Rectal smooth muscle tissue (tissue), 1 donor: ENCODE results near the gene HIVEP2.

ENCODE experiments used
- H3K27ac ChIP-seq: one replicate; pipeline ENCODE4 v1.7.0; 2013; ENCODE audit warnings: low read depth, low read length, inconsistent platforms
- H3K27me3 ChIP-seq: one replicate; pipeline ENCODE4 v1.7.0; 2013; ENCODE audit warnings: low read length; ENCODE audit not compliant: control insufficient read depth, insufficient read depth
- H3K36me3 ChIP-seq: one replicate; pipeline ENCODE4 v1.7.0; 2013; ENCODE audit warnings: low read length; ENCODE audit not compliant: control insufficient read depth, insufficient read depth
- H3K4me1 ChIP-seq: one replicate; pipeline ENCODE4 v1.7.0; 2013; ENCODE audit warnings: low read length; ENCODE audit not compliant: control insufficient read depth, insufficient read depth
- H3K4me3 ChIP-seq: one replicate; pipeline ENCODE4 v1.7.0; 2013; ENCODE audit warnings: low read length
- H3K9ac ChIP-seq: one replicate; pipeline ENCODE4 v1.7.0; 2013; ENCODE audit warnings: low read length

Gene HIVEP2

GRCh38 chr6:142912125-142912524 is 32.9 kb downstream of the HIVEP2 start:
- no peaks in the 10 kb centered on the region for H3K4me1 ChIP-seq

GRCh38 chr6:142911430-142911829 is 33.5 kb downstream of the HIVEP2 start:
- Histone ChIP-seq H3K36me3 (no peaks in the 10 kb centered on the region), H3K9ac (no peak overlapping the region), H3K27me3 (no peaks in the 10 kb centered on the region), H3K4me1 (no peaks in the 10 kb centered on the region), H3K27ac (no peak overlapping the region), H3K4me3 (no peak overlapping the region)

More at GRCh38 chr6:142912125-142912524, 32.9 kb downstream of the HIVEP2 start:
- H3K36me3 ChIP-seq: no peaks in the 10 kb centered on the region
- no peaks in the 10 kb centered on the region for H3K27me3 ChIP-seq
- no peak overlapping the region for H3K4me3 ChIP-seq
- H3K9ac ChIP-seq: no peak overlapping the region
- no peak overlapping the region for H3K27ac ChIP-seq

DNA sequence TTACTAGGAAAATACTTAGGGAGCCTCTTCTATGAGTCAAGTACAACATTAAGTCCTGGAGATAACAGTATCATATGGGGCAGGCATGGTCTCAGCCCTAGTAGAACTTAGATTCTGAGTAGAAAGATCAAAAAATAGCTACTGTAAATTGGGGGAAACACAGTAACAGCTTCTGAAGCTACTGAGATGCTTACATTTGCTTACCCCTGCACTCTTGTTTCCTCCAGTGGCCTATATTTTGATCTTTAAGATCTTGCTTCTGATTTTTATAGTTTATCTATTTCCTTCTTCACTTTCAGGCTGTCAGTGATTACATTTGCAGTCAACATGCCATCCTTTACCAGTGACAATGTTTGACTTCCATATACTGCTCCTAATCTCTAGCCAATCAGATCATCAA is 35.3 kb downstream of the HIVEP2 start:
- Histone ChIP-seq H3K27ac (no peak overlapping the region), H3K4me1 (no peaks in the 10 kb centered on the region), H3K27me3 (no peaks in the 10 kb centered on the region), H3K9ac (no peak overlapping the region), H3K4me3 (no peak overlapping the region), H3K36me3 (no peaks in the 10 kb centered on the region)

DNA sequence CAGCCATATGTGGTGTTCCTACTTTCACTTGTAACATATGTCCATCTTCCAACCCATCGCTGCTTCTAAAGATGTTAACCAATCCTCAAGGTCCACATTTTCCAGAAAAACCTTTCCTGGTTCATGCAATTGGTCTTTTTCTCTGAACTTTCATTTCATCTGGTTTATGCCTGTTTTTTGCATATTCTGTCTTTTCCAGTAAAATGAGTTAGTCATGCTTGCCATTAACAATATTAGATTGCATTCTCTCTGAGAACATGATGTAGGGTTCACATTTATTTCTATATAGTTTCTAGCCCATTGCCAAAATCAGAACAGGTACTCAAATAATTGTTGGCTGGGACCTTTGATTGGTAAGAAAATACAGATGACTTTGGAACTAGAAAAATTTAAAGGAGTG is 36.7 kb downstream of the HIVEP2 start:
- Histone ChIP-seq H3K4me1 (no peaks in the 10 kb centered on the region), H3K27me3 (no peaks in the 10 kb centered on the region), H3K4me3 (no peak overlapping the region), H3K36me3 (no peaks in the 10 kb centered on the region), H3K9ac (no peak overlapping the region), H3K27ac (no peak overlapping the region)

DNA sequence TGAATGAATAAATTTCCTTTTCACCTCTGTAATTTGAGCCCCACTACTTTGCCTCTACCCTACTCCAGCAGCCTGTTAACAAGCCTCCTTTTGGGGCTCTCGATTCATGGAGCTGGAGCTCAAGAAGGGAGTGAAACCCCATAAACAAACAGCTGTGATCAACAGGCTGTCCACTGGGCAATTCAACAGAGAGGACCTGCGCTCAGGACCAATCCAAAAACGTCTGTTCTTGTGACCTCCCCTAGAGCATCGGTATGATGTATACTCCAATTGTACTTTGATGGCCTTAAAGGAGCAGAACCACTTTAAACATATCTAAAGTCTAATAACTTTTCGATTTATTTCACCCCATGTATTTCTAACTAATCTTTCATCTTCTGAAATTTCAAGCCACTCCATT is 37.4 kb downstream of the HIVEP2 start:
- Histone ChIP-seq H3K36me3 (no peaks in the 10 kb centered on the region), H3K9ac (no peak overlapping the region), H3K4me1 (peaks cover 2% of the 10 kb centered on the region), H3K27me3 (no peaks in the 10 kb centered on the region), H3K4me3 (no peak overlapping the region), H3K27ac (no peak overlapping the region)

DNA sequence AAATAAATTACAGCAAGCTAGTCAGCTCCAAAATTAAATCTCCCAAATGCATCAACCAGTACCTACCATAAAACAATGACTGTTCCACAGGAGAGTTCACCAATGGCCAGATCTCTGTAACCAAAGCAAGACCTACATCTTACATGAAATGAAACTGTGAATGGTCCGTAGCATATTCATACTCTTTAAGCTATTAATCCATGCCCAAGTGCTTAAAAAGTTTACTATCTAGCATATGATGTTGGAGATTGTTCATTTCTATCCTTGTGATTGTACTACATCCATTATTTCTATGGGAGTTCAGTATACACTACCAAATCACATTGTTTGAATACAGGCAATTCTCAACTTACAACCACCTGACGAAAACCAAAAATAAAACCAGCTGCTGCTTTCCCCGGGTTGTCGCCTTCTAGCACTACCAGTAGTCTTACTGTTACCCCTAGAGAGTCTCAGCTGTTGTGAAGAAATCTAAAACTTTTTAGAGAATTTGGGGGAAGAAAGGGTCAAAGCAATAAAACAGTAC is 38.0 kb downstream of the HIVEP2 start:
- Histone ChIP-seq H3K9ac (no peak overlapping the region), H3K4me3 (no peak overlapping the region), H3K27ac (no peak overlapping the region), H3K4me1 (peaks cover 2% of the 10 kb centered on the region), H3K36me3 (no peaks in the 10 kb centered on the region), H3K27me3 (no peaks in the 10 kb centered on the region)

GRCh38 chr6:142903812-142904211 is 41.2 kb downstream of the HIVEP2 start:
- Histone ChIP-seq H3K4me3 (no peak overlapping the region), H3K4me1 (peaks cover 6% of the 10 kb centered on the region), H3K36me3 (no peaks in the 10 kb centered on the region), H3K9ac (no peak overlapping the region), H3K27ac (no peak overlapping the region), H3K27me3 (no peaks in the 10 kb centered on the region)

GRCh38 chr6:142902636-142903053 is 42.3 kb downstream of the HIVEP2 start:
- Histone ChIP-seq H3K27me3 (no peaks in the 10 kb centered on the region), H3K36me3 (no peaks in the 10 kb centered on the region), H3K27ac (no peak overlapping the region), H3K9ac (no peak overlapping the region), H3K4me3 (no peak overlapping the region), H3K4me1 (peaks cover 6% of the 10 kb centered on the region)

GRCh38 chr6:142901611-142902010 is 43.4 kb downstream of the HIVEP2 start:
- Histone ChIP-seq H3K27me3 (no peaks in the 10 kb centered on the region), H3K36me3 (no peaks in the 10 kb centered on the region), H3K9ac (no peak overlapping the region), H3K4me3 (no peak overlapping the region), H3K27ac (no peak overlapping the region), H3K4me1 (peaks cover 6% of the 10 kb centered on the region)

DNA sequence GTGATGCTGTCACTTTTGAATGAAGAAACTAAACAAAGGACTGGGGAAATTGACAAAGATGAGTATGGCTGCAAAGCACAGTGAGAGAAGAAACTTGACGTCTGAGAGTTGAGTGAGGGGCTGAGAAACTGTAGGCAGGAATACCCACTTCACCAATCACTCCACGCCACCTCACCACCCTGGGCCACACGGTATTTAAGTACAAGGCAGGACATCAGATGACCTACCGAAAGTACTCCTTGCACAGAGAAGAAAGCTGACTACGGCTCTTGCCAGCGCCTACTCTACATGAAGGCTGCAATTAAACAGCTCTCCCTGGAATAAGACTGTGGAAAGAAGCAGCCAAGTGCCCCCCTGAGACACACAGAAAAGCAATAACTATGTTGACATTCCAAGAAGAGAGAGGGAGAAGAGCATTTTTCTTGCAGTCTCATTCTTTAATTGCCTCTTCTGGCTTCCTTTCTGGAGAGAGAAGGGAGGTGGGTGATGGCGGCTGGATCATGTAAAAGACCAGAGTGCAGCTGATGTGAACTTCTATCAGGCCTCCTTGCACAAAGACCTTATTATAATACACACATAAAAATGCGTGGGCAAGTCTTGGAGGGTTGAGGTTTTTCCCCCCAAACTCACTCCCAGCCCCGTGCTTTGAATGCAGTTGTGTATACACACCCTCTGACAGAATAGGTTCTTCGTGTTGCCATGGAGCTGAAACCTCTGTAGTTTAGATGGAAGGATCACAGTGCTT is 44.6 kb downstream of the HIVEP2 start:
- H3K27me3 ChIP-seq: no peaks in the 10 kb centered on the region
- peaks cover 6% of the 10 kb centered on the region for H3K4me1 ChIP-seq
- H3K9ac ChIP-seq: no peak overlapping the region

GRCh38 chr6:142898927-142899895 is 45.8 kb downstream of the HIVEP2 start:
- Histone ChIP-seq H3K27me3 (no peaks in the 10 kb centered on the region), H3K36me3 (no peaks in the 10 kb centered on the region), H3K4me3 (no peak overlapping the region), H3K9ac (no peak overlapping the region), H3K27ac (no peak overlapping the region), H3K4me1 (peaks cover 6% of the 10 kb centered on the region)

More for the DNA sequence above, 44.6 kb downstream of the HIVEP2 start:
- Histone ChIP-seq H3K4me3 (peak overlapping the region; percentile 7), H3K27ac (peak overlapping the region; percentile 57), H3K36me3 (no peaks in the 10 kb centered on the region)

DNA sequence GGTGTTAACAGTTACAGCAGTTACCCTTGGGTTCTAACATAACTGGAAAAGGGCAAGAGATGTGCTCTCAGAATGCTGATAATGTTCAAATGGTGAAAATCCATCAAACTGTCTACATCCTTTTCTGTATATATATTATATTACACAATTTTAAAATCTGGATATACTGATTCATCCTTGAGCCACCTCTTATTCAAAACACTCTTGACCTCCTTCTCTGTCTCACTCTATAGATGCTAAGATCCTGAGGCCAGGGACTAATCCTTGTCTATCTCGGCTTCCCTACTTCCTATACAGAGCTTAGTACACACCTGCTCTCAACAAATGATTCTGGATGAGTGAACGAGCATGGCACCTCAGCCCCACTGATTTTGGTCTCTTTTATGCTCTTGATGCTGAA is 47.3 kb downstream of the HIVEP2 start:
- Histone ChIP-seq H3K4me1 (peaks cover 4% of the 10 kb centered on the region), H3K27ac (no peak overlapping the region), H3K36me3 (no peaks in the 10 kb centered on the region), H3K4me3 (no peak overlapping the region), H3K9ac (no peak overlapping the region), H3K27me3 (no peaks in the 10 kb centered on the region)
